Stimulated activated CD4-positive, alpha-beta T cell treated with anti-CD3 and anti-CD28 coated beads, Interleukin-12 subunit alpha, Interleukin-12 subunit beta, amount 100 ng/mL, for 48 hours (primary cell): ENCODE data around the gene NCAPH2.

ENCODE experiments used
- DNase-seq, 3 donors: peaks; one replicate each; pipeline ENCODE4 v3.0.0-alpha.2; 2020; ENCODE audit warnings: low read depth in 2 of 3, low spot score in 1 of 3

The NCAPH2 gene

GRCh38 chr22:50473855-50474671 is 34.0 kb upstream of the NCAPH2 start:
- peak in 1 of 3 donors; percentile 20 for DNase-seq

- DNase-seq: peak; percentile 75 to 87 (median 78)
Observed at GRCh38 chr22:50474710-50475651, 33.0 kb upstream of the NCAPH2 start, which contains the start of gene SBF1. TSS of gene SBF1 (minus strand) at chr22:50475035. CDS start at chr22:50474840, 195 bp downstream.

- DNase-seq: no peak
Observed at GRCh38 chr22:50475652-50476002, 32.4 kb upstream of the NCAPH2 start.

DNA sequence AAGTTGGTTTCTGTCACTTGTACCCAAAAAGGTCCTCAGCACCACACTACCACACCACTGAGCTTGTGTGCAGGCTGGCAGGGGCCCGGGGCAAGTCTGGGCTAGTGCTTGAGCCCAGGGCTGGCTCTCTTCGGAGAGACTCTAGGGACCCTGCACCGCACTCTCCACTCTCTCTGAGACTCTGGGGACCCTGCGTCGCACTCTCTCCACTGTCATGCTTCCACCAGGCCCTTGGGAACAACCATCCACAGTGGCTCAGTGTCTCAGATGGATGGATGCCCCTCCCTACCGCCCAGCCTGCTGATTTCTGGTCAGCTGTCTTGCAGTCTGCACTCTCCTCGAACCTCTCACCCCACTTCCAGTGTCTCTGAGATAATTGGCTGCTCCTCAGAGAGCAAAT is 31.2 kb upstream of the NCAPH2 start:
- no peak for DNase-seq

- DNase-seq: no peak
Observed at GRCh38 chr22:50477923-50478322, 30.1 kb upstream of the NCAPH2 start.

DNA sequence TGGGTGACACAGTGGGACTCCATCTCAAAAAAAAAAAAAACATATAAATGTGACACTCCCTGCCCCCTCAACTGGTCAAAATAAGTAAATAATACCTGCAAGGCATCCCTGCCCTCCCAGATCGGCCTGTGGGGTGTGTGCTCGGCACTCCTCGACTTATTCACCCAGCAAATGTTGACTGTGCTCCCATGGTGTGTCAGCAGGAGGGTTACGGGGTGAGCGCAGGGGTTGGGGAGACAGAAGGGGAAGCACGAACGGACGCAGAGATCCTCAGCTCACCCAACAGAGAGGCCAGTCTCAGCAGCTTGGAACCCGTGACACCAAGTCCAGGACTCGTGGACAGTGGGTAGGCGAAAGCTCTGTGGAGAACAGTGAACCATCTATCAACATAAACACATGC is 28.3 kb upstream of the NCAPH2 start:
- DNase-seq: no peak

GRCh38 chr22:50481045-50481439 is 27.0 kb upstream of the NCAPH2 start:
- no peak for DNase-seq

- peak in 2 of 3 donors; percentile 43 to 50 for DNase-seq
Observed at GRCh38 chr22:50481440-50482106, 26.5 kb upstream of the NCAPH2 start, which contains the start of gene ADM2. TSS of gene ADM2 (plus strand) at chr22:50481543. CDS start at chr22:50481848, 305 bp downstream.

GRCh38 chr22:50482107-50483074 is 25.6 kb upstream of the NCAPH2 start:
- DNase-seq: no peak

DNA sequence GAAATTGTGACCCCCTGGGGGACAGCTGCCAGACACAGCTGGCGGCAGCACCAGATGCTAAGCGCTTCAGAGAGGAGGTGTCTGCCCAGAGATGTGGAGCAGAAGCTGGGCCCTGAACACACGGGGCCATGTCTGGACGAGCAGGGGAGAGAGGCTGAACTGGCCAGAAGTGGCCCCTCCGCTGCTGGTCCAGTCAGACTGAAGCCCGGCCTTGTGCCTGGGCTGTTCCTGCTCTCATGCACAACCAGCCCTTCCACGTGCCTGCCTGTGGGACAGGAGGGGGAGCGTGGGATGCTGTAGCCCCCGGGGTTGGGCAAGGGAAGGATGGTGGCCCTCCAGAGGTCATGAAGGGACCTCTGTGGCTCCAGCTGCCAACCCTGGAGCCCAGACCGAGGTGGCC is 24.9 kb upstream of the NCAPH2 start:
- no peak for DNase-seq

DNA sequence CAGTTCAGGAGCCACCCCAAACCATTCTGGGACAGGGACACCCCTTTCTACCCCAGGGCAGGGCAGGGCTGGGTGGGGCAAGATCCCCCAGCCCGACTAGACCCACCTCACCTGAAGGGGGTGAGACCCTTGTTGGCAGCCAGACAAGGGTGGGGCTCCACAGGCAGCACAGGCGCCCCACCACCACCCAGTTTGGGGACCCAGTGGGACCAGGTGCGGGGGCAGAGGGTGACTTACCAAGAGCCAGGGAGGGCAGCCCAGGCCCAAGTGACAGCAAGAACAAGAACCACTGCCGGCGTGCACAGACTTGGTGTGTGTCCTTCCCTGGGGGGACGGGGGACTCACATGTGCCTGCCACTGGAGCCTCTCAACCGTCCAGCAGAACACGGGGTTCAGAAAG is 24.5 kb upstream of the NCAPH2 start:
- DNase-seq: no peak

DNA sequence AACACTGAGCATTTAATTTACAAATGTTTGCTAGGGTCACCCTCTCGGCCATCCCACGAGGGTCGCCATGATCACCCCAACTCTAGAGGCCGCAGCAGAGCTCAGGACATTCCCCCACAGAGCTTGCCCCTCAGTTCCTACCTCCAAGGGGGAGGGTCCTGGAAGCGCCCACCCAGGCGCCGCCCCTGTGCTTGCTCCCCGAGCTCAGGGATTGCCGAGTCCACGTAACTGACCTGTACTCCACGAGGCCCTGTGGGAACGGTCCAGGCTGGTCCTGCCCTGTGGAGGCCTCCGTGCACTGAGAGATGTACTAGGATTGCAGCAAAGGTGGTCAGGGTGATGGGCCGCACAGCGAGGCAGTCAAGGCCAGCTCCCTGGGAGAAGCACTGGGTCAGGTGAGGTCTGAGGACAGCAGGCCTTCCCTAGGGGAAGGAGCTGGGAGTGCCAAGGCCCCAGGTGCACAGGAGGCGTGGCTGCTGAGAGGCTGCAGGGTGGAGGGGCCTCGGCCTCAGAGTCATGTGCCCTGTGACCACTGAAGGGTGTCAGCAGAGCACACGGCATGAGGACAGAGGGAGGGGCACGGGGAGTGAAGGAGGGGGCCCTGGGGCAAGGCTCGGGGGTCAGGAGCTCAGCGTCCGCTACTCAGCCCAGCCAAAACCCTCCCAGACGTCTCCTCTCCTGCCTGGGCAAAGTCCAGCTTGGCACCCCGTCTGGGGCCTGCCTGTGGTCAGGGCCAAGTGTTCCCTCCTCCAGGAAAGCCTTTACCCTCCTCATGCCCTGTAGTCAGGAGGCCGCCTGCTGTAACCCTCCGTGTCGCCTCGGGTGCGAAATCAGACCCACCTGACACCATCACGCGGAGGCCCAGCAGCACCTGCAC is 23.8 kb upstream of the NCAPH2 start:
- DNase-seq: no peak

DNA sequence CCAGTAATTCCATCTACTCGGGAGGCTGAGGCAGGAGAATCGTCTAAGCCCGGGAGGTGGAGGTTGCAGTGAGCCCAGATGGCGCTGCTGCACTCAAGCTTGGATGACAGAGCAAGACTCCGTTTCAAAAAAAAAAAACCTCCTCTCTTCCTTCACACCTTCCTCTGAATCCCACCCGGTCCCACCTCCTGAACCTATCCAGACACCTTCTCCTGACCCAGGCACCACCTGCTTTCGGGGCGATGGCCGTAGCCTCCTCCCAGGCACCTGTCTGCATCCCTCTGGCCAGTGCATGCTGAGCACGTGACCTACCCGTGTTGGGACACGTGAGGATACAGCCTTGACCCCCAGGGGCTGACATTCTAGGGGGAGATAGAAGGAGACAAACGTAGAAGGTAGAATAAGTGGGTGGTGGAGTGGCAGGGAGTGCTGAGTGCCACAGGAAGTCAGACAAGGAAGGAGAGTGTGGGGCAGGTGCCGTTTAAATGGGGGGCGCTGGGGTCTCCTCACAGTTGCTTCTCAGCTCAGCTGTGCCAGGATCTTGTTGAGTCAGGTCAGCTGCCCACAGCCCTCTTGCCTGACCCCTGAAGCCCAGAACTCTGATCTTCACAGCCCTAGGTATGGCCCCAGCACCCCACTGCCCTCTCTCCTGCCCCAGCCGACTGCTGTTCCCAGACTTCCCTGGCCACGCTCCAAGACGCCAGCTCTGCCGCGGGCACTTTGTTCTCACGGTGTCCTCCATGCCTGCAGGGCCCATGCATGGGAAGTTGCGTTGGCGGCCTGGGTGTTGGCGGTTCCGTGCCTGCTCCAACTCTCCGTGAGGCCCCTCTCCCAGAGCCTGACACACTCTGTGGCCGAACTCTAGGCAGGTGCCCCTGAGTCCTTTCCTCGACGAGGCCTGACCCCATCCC is 22.5 kb upstream of the NCAPH2 start:
- no peak for DNase-seq

DNA sequence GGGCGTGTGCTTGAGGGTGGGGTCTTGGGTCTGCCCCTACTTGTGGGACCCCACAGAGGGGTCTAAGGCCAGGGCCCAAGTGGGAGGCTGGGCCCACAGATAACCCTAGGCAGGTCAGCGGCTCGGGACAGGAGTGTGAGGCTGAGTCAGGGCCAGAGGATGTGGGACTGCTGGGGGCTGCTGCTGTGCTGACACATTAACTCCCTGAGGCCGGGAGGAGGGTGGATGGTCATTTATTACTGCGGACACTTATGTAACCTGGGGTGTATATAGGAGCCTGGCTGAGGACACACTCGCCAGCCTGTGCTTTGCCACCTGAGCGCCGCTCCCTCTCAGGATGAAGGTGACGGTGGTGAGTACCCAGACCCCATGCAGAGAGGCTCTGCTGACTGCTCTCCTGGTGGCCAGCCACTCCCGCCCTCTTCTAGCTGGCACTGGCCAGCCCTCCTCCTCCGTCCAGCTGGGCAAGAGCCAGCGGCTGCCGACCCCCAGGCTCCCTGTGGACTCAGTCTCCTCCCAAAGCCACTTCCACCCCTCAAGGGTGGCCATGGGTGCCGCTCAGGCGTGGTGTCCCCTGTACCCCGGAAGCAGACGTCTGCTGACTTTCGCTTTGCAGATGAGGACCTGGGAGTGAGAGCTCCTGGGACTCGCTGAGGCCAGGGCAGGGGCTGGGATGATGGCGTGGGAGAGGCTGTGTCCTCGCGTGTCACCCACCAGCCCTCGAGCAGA is 21.3 kb upstream of the NCAPH2 start, which contains the start of gene MIOX:
TSS of gene MIOX (plus strand) at position 299 of the 729 bp plus-strand sequence. CDS start at position 338, 39 bp downstream.
- DNase-seq: no peak

- DNase-seq: no peak
Observed at GRCh38 chr22:50487290-50488005, 20.6 kb upstream of the NCAPH2 start.

DNA sequence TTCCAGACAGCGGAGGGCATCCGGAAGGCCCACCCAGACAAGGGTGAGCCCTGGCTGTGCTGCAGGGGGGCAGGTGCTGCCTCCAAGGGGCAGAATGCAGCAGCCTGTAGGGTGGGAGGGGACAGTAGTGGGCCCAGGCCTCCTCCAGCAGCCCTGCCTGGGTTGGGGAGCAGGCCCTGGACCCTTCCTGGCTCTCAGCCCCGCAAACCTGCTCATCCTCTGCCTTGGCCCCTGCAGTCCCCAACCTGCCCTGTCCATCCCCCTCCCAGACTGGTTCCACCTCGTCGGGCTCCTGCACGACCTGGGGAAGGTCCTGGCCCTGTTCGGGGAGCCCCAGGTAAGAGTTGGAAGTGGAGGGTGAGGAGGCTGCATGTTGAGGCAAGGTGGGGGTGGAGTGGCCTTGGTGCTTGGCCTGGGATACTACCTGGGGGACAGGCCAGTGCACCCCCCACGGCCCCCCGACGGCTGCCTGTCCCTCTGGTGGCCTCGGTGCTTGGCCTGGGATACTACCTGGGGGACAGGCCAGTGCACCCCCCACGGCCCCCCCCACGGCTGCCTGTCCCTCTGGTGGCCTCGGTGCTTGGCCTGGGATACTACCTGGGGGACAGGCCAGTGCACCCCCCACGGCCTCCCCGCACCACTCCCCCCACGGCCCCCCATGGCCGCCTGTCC is 19.9 kb upstream of the NCAPH2 start:
- no peak for DNase-seq
